ENCODE measurements around the gene IFIT1.
"Not testable (repeated sequence)": the region's sequence is repeated elsewhere in the genome, so short reads cannot be mapped to it uniquely, and the experiment has no call there.

Gene IFIT1

DNA sequence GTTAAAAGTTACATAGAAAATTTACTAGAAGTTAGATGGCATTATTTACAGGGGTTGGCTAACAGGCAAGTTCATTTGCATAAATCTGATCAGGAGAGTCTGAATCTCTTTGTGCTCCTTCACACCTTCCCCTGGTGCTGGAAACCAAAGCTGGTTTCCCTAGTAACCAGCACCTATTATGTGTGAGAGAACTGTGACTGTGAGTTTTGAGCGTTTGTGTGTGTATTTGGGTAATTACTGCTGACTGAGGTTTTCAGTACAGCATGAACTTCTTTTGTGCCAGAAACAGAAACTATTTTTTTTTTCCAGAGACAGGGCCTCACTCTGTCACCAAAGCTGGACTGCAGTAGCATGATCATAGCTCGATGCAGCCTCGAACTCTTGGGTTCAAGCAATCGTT is 24.9 kb upstream of the IFIT1 start:
- DNase-seq (ENCODE audit: low spot score) = no peak

DNA sequence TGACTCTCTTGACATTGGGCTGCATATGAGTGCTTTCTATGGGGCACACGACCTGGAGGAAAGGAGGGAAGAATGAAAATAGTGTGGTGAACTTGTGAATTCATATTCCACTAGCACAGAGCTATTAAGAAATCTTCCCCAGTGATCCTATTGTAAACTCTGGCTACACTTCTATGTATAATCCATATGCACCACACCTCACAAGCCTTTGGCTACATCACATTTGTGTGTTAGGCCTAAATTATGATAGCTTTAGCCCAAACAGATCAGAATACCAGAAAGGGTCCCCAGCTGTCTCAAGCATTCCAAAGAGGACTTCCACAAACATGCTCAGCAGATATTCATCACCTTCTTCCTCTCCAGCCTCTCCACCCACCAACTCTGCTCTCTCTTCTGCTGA is 24.3 kb upstream of the IFIT1 start:
- no peak for DNase-seq (ENCODE audit: low spot score)

DNA sequence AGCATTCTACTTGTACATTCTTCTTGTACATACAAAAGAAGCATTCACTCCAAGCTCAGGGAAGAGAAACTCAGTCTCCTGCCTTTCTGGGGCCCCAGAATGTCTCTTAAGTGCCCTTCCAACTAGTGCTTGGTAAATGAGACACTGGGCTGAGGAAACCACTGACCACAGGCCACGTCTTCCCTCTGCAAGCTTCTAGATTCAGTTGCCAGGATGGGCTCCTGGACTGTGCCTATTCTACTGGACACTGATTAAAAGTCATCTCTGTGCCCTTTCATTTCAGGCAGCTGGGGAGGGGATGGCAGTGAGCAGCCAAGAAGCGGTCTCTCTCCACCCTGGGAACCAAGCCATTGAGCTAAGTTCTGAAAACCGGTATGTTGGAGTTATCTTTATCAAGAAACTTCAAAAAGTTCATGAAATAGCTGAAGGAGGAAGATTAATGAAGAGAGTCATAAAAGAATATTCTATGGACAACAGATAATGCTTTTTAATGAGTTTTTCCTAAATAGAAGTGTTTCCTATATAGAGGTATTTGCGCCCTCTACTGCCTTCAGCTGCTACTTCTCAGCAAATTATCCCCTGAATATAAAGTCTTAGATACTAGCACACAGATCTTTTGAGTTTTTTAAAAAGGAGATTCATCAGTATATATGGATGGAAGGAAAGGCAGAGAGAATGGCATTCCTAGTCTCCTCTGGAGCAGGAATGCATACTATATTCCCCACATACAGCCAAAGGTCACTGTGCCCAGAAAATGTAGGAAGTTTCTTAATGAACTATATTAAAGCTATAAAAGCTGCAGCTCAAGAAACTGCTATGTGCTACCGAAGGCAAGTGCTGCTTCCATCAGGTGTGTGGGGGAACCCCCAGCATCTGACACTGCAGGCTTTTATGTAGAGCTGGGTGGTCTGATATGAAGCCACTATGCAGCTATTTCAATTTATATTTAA is 23.0 kb upstream of the IFIT1 start:
- DNase-seq (ENCODE audit: low spot score) = no peak

DNA sequence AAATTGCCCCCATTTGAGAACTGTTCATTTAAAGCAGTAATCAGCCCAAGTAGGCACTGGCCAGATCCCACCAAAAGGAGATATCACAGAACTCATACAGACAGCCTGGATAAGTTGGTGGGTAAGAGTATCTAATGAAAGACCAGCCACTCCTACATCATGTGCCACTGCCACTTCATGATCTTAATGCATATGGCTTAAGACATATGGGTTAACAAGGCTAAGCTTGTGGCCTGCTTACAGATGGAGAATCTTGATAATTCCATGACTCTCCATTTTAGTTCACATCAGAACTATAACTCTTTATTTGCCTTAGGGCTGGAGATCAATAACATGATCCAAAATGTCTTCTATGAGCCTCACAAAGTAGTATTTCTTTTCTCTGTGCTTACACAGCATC is 21.3 kb upstream of the IFIT1 start:
- DNase-seq (ENCODE audit: low spot score) = no peak

DNA sequence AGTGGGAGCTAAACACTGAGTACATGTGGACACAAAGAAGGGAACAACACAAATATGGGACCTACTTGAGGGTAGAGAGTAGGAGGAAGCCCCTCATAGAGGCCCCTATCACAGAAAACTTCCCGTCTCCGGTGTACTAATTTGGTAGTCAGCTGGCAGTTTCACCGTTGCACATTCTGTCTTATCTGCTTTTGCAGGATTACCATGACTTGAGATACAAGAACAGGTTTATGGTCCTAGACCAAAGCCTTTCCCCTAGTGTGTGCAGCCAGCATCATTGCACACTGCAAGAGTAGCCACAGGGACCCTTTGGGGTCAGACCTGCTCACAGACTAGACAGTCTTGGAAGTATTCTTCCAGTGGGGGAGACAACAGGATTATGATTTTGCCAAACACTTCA is 20.4 kb upstream of the IFIT1 start:
- no peak for DNase-seq (ENCODE audit: low spot score)

DNA sequence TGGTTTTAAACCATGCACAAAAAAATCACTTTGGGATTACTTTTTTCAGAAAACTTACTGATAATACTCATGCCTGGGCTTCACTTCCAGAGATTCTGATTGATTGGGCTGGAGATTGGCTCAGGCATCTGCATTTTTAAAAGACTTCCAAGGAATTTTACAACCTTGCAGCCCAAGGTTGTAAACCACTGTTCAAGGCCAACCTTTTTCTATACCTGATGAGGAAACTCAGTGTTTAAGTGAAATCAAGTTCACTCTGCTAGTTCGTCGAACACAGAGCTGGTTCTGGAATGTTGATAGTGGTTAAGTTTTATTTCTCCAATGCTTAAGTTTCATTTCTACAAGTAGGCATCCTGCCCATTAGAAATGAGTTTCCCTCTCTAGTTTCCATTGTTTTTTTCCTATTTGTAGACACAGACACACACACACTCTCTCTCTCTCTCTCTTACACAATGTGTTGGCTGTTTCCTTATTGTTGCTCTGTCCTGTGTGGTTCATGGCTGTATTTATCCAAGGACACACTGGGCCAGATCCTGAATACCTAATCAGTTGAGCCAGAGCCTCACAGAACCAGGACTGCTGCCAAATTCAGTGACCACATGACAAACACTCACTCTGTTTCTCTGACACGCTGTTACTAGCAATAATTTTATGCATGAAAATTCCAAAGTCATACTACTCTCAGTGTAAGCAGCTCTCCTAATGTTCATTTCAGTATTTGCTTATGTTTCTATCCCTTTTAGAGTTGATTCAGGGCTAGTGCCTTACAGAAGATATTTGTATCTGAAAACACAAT is 18.3 kb upstream of the IFIT1 start:
- peak; percentile 62 for DNase-seq (ENCODE audit: low spot score)

DNA sequence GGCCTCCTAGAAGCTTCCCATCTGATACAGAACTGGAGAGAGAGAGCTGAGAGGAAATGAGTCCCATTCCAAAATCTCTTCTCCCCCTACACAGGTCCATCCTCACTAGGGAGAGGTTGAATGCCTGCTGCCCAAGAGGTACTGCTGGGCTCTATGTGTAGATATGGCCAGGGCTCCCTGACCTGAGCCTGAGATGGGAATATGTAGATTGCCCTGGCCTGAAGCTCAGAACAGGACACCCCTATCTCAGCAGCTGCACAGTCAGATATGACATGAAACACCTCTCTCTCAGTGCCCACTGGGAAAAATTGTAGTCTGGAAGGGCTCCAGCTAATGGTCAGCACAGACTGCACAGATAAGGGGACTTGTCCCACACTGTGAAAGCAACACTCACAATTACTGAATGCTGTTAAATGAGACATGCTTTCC is 17.7 kb upstream of the IFIT1 start:
- no peak for DNase-seq (ENCODE audit: low spot score)

DNA sequence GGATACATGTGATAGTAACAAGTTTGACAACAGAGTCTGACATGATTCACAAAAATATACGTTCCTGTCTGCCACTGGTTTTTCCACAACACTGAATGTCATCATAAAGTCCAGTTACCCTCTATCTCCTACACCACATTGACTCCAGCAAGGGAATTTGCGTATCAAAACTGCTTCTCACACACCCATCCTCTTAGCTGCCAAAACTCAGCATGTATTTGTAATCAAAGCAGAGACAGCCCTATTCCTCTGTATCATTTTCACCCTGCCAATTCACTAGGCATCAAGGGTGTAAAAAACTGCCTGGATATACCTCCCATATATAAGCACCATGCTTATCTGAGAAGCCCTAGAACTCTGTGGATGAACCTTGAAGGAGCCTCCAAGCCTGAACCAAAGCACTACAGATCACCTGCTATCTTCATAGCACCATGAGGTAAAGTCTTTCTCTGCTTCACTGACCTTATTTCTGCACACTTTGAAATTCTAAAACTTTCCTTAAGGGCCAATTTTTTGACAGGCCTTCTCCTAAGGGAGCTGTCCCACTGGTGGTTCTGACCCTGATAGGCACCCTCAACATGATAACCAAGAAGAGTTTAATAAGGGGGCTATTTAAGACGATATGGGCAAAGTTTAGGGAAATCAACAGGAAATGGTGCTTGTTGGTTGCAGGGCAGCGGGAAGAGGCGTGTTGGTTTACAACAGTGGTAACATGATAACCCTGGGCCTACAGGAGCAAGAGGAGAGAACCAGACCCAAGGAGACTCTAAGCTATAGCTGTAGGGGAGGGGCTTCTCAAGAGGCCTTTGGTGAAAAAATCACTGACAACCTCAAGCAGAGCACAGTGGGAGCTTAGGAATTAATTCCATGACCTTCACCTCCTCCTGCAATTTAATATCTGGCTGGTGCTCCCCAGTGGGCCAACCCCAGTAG is 14.5 kb upstream of the IFIT1 start, which contains the start of gene IFIT1B:
Gene IFIT1B, plus strand, starts transcription at position 352 of the 933 bp plus-strand sequence. Its CDS starts 80 bp downstream, at position 432.
- no peak for DNase-seq (ENCODE audit: low spot score)

DNA sequence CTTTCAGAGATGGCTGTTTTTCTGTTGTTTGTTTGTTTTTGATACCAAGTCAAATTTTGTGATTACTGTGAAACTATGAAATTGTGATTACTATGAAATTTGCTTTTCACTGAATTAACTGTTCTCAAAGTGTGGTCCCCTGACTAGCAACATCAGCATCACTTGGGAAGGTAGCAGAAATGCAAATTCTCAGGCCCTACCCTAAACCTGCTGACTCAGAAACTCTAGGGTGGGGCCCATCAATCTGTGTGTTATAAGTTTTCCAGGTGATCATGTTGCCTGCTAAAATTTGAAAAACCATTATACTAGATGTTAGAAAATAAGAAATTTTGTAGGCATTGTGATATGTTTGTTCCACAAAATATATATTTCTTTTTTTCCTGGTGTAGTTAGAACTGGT is 13.3 kb upstream of the IFIT1 start:
- no peak for DNase-seq (ENCODE audit: low spot score)

DNA sequence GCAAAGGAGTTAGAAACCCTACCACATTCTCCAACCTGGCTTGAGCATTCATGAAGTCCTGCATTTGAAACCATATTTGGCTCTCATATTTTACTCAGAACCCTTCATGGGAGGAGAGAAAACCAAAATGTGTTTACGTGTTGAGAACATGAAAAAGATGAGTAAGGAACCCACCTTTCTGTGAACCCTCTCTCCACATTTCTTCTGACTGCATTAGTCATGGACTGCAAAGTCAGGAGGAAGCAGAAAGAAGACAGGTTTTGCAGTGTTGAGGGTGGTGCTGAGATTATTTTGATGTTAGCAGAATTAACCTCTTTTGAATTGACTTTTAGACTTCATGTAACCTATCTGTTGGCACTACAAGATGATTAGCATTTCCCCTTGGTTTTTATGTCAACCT is 9.7 kb upstream of the IFIT1 start:
- DNase-seq (ENCODE audit: low spot score) = no peak

DNA sequence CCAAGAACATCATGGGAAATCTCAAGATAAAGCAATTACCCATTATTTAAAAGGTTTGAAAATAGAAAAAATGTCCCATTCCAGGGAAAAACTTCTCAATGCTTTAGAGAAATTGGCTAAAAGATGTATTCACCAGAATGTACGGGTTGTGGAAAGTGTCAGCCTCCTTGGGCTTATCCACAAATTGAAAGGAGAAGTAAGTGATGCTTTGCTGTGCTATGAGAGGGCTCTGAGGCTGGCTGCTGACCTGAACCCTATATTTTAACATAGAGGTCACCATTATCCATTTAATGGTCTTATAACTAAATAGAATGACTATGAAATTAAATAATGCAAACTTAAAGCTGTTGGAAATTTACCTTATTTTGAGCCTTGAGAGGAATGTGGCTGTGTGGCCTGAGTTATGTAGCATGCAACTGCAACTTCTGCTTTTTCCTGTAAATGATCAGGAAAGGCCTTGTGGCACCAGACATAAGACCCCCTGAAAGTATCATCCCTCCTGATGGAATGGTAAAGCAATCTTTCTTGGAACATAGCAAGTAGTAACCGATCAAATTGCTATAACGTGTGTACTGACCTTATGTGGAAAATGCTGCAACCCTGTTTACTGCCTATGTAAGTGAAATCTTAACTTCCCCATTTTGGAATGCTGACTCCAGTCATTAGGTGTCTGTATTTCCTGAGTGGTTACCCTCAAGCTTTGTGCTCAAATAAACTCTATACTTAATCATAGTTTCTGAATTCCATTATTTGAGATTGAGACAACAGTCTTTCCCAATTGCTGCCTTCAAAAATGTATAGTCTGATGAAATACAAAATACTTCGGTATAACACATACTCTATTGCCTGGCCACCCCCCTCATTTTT is 7.7 kb upstream of the IFIT1 start:
- DNase-seq (ENCODE audit: low spot score) = no peak

DNA sequence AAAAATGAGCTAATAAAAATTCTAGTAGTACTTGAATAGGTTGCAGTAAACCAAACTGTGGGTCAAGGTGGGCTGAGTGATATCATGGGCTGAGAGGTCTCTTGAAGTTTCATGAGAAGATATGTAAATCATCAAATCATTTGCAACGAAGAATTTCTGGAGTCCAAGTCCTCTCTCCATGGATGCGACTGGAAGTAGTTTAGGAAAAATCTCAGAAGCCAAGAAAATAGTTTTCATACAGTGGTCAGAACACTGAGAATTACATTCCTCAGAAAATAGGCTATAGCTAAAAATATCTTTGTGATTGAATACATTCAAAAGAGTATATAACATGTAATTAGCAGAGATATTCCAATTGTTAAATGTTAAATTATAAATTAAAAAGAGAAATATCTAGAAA is 3.6 kb upstream of the IFIT1 start:
- no peak for DNase-seq (ENCODE audit: low spot score)

DNA sequence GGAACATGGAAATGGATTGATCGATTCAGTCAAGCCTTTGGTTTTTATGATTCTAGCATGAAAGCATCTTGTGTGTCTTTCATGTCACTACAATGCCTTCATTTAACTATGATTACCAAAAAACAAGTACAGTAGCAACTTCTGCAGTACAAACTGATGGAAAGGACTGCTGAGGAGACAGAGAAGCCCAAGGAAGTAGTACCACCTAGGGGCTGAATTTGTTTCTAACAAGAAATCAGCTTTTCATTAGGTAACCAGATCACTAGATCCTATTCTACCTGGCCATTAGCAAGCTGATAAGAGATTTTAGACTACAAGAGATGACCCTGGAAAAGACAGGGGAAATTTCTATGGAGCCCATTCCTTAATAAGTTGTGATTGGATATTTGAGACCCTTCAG is 3.2 kb upstream of the IFIT1 start:
- DNase-seq (ENCODE audit: low spot score) = peak; percentile 31

DNA sequence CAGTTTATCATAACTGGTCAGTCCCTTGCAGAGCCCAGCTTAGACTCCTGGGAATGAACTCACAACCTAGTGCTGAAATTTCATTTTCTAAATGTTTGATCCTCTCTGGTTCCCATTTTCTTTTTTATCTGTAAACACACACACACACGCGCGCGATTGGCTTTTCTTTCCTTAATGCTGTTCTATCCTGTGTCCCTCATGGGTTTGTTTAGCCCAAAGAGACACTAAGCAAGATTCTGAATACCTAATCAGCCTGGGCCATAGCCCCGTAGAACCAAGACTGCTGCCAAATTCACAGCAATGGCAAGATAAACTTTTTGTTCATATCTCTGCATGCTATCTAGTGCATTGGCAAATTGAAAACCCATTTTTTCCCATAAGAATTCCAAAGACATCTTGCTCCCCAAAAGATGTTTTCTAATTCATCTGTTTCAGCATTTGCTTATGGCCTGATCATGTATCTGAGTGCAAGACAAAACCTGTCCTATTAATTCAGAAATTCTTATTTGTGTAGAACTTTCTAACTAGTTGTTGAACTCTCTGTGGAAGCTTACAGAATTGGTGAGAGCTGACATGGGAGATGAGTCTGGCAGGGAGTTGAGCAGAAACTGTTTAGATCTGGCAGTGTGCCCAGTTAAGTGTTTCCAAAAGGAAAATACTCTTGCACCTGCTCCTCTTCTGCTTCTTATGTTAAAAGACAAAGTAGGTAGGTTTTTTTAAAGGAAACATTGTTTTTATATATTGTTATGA is 1.8 kb upstream of the IFIT1 start:
- no peak for DNase-seq (ENCODE audit: low spot score)

DNA sequence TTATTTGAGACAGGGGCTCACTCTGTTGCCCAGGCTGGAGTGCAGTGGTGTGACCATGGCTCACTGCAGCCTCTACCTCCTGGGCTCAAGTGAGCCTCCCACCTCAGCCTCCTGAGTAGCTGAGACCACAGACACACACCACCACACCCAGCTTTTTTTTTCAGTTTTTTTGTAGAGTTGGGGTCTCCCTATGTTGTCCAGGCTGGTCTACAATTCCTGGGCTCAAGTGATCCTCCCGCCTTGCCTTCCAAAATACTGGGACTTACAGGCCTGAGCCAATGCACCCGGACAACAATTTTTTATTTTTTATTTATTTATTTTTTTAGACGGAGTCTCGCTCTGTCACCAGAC is 1.2 kb upstream of the IFIT1 start:
- not testable (repeated sequence) for DNase-seq (ENCODE audit: low spot score)

DNA sequence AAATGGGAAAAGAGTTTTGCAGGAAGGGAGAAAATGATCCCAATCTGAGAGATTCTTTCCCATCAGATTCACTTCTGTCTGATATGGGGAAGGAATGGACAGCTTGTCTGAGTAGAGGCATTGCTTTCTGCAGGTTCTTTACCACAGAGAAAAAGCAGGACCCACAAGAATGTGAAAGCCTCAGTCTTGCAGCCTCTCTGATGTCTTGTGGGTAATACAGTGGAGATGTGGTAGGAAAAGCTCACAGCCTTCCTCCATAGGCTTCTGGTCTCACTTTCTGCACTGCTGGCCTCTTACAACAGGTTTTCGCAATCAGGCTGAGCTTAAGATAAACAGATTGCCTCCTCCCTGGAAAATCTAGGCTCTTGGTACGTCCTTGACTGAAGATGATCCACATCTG is 551 bp downstream of the IFIT1 start:
- DNase-seq (ENCODE audit: low spot score) = no peak

DNA sequence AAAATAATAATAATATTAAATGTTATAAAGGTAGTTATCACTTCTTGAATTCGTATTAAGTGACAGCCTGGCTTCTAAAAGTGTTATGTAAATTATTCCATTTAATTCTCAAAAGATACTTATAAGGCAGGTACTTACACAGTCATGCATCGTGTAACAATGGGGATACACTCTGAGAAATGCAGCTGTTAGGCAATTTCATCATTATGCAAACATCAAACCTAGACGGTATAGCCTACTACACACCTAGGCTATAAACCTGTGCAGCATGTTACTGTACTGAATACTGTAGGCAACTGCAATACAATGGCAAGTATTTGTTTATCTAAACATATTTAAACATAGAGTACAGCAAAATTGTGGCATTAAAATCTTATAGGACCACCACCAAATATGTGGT is 1.5 kb downstream of the IFIT1 start:
- DNase-seq (ENCODE audit: low spot score) = no peak

DNA sequence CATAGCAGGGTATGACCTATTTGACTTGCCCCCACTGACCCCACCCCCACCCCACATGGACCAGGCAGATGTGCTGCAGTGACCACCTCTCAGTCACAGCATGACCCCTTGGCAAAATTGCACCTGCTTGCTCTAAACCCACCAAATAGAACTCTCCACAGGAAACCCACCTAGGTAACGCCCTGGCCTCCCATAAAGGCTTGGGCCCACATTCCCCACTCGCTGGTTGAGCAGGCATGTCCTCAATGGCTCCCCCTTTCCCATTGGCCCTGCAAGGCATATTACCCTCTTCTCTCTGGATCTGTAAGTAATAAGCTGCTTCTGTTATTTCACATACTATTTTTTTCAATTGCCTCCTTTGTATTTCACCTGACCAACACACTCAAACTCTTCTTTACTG is 2.7 kb downstream of the IFIT1 start:
- DNase-seq (ENCODE audit: low spot score) = no peak

DNA sequence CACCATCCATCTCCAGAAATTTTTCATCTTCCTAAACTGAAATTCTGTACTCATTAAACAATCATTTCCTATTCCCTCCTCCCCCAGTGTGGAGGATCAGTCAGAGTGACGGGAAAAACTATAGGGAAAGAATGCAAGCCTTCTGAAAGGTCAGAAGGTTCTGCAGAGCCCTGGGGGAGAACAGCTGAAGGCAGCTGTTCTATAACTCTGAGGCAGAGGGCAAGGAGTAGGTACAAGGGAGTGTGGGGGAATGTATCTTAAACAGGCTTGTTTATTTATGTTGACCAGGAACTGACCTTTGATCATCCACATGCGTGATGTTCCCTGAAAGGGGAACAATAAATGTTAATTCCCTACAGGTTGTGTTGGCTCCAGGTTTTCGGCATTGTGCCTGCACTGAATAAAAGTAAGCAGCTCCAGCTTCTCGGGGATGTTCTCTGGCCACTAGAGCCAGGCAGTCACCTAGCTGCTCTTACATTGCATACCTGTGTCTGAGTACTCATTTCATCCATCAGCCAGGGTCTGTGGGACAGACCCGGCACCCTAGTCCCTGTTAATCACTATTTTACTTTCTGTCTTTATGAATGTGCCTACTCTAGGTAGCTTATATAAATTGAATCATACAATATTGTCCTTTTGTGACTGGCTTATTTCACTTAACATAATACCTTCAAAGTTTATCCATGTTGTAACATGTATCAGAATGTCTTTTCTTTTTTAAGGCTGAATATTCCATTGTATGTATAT is 5.8 kb downstream of the IFIT1 start:
- peak; percentile 32 for DNase-seq (ENCODE audit: low spot score)

DNA sequence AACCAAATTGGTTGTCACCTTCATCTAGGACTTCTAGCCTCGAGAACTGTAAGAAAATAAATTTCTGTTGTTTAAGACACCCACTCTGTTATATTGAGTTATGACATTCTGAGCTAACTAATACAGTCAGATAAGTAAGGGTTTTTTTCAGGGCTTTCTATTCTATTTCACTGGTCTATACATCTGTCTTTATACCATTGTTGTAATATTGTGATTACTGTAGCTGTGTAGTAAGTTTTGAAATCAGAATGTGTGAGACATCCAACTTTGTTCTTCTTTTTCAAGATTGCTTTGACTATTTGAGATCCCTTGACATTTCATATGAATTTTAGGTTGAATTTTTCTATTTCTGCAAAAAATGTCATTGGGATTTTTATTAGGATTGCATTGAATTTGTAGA is 7.5 kb downstream of the IFIT1 start:
- no peak for DNase-seq (ENCODE audit: low spot score)

Measured in LoVo (cell line).